ENCODE results near the gene ADGRV1. TPM values are rescaled to one million over a fixed set of nuclear protein-coding genes. Genes with fewer than 3 reads are reported as not detected.
A peak's percentile ranks its signal among the peaks of the same experiment; 100 is the strongest.

Gene ADGRV1
- polyA plus RNA-seq, 3 donors = 0.18 to 0.33 TPM; not detected in 1

DNA sequence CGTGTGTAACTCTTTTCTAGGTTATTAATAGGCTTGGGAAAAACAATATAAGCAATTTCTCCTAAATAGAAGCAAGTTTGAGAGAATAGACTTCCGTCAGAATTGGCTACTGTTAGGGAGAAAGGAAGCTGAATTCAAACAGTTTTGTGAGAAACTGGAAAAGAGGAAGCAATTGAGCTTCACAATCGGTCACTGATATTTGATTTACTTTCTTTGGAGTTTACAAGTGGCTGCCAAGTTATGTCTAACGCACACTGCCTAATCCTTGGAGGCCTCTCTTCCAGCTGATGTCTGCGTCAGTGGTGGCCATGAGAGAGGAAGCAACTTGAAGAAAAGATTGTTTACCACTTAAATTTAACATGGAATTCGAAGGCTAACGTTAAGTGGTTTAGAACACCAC lies 319.5 kb downstream of the ADGRV1 start:
- Mint-ChIP-seq H3K27me3 (ENCODE audit: low read depth in 3 of 3) (peaks cover 0 to 1% (median 0%) of the 10 kb centered on the region in 3 donors), H3K36me3 (no peaks in the 10 kb centered on the region), H3K4me1 (peaks cover 16% of the 10 kb centered on the region), H3K4me3 (peak overlapping the region; percentile 44 to 77), H3K9me3 (no peaks in the 10 kb centered on the region), H3K27ac (peak overlapping the region in 1 of 7 donors; percentile 4)
- no peaks in the 10 kb centered on the region for H4K20me1 ChIP-seq (ENCODE audit: insufficient read depth, low read length)
- no peak overlapping the region for H3K4me3 ChIP-seq (replicated peaks in 1 of 3; ENCODE audit: low read depth in 2 of 3, low read length in 3 of 3)
- H3K4me1 ChIP-seq (ENCODE audit: control insufficient read depth in 1 of 2, insufficient read depth in 2 of 2, low read length in 2 of 2) = peaks cover 0 to 8% of the 10 kb centered on the region in 2 donors
- no peak overlapping the region for H3K27ac ChIP-seq (ENCODE audit: low read depth in 1 of 2, low read length in 2 of 2)
- no peak overlapping the region for H3K9ac ChIP-seq (ENCODE audit: insufficient read depth, low read length, poor library complexity, severe bottlenecking)
- no CpG with 5 or more reads among the region's 7 CpGs for WGBS (ENCODE audit: insufficient coverage)
- H3K36me3 ChIP-seq (replicated peaks in 1 of 2; ENCODE audit: control insufficient read depth in 1 of 2, insufficient read depth in 2 of 2, low read length in 2 of 2) = no peaks in the 10 kb centered on the region
- peak in 2 of 3 donors; percentile 5 to 6 for DNase-seq
- no peaks in the 10 kb centered on the region for H3K79me2 ChIP-seq (ENCODE audit: insufficient read depth, low read length)
- no peaks in the 10 kb centered on the region for H3K9me3 ChIP-seq (replicated peaks in 1 of 2; ENCODE audit: control insufficient read depth in 1 of 2, insufficient read depth in 1 of 2, low read length in 2 of 2)
- peak overlapping the region; percentile 21 for H3K4me2 ChIP-seq (replicated peaks; ENCODE audit: extremely low read depth, low read length, poor library complexity, severe bottlenecking)
- intact Hi-C loops (cut with micrococcal nuclease) = no loop called here
- TF ChIP-seq, protein P1, sequence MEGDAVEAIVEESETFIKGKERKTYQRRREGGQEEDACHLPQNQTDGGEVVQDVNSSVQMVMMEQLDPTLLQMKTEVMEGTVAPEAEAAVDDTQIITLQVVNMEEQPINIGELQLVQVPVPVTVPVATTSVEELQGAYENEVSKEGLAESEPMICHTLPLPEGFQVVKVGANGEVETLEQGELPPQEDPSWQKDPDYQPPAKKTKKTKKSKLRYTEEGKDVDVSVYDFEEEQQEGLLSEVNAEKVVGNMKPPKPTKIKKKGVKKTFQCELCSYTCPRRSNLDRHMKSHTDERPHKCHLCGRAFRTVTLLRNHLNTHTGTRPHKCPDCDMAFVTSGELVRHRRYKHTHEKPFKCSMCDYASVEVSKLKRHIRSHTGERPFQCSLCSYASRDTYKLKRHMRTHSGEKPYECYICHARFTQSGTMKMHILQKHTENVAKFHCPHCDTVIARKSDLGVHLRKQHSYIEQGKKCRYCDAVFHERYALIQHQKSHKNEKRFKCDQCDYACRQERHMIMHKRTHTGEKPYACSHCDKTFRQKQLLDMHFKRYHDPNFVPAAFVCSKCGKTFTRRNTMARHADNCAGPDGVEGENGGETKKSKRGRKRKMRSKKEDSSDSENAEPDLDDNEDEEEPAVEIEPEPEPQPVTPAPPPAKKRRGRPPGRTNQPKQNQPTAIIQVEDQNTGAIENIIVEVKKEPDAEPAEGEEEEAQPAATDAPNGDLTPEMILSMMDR (IDR thresholded peaks at IDR 0.05) = no peak
- H3K27me3 ChIP-seq (ENCODE audit: control insufficient read depth in 2 of 2, insufficient read depth in 2 of 2, low read length in 2 of 2) = no peaks in the 10 kb centered on the region
- H2AFZ ChIP-seq (ENCODE audit: insufficient read depth, low read depth, low read length, poor library complexity, severe bottlenecking) = peak overlapping the region; percentile 54

DNA sequence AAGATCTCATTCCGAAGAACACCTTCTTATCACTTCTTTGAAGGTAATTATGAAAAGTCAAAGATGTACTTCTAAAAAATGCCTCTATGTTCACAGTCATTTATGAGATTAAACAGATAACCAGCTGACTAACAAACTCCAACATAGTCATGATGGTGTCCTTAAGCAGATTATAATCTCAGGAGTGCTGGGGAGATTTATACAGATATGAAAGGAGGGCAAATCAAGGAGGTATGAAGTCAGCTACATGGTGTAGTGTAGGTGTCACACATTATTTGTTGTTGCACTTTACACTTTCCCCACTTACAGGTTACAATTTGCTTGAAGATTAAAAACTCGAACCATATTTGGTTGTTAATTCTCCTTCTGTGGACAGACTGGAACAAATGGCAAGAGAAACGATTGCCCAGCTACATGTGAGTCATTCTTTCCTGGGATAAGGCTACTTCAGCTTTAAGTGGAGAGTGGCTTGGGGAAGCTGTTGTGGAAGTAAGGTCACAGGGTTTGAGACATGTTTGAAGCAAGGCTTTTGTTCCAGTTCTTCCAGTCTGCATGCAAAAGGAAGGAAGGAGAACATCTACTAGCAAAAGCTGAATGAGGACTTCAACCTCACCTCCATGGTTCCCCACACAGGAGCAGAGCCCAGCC lies 320.1 kb downstream of the ADGRV1 start:
- H3K27ac ChIP-seq (ENCODE audit: low read depth in 1 of 2, low read length in 2 of 2) = no peak overlapping the region
- WGBS (ENCODE audit: insufficient coverage) = 30% methylated on average over 2 of the region's 3 CpGs
- H3K36me3 ChIP-seq (replicated peaks in 1 of 2; ENCODE audit: control insufficient read depth in 1 of 2, insufficient read depth in 2 of 2, low read length in 2 of 2) = no peaks in the 10 kb centered on the region
- peak overlapping the region; percentile 54 for H2AFZ ChIP-seq (ENCODE audit: insufficient read depth, low read depth, low read length, poor library complexity, severe bottlenecking)
- H3K4me1 ChIP-seq (ENCODE audit: control insufficient read depth in 1 of 2, insufficient read depth in 2 of 2, low read length in 2 of 2) = peaks cover 0 to 8% of the 10 kb centered on the region in 2 donors
- no peaks in the 10 kb centered on the region for H3K27me3 ChIP-seq (ENCODE audit: control insufficient read depth in 2 of 2, insufficient read depth in 2 of 2, low read length in 2 of 2)
- Mint-ChIP-seq H3K36me3 (no peaks in the 10 kb centered on the region), H3K4me1 (peaks cover 14% of the 10 kb centered on the region), H3K27ac (no peak overlapping the region), H3K27me3 (ENCODE audit: low read depth in 3 of 3) (peaks cover 0 to 1% (median 0%) of the 10 kb centered on the region in 3 donors), H3K4me3 (no peak overlapping the region), H3K9me3 (no peaks in the 10 kb centered on the region)
- no peak overlapping the region for H3K9ac ChIP-seq (ENCODE audit: insufficient read depth, low read length, poor library complexity, severe bottlenecking)
- DNase-seq = peak in 1 of 3 donors; percentile 10
- H4K20me1 ChIP-seq (ENCODE audit: insufficient read depth, low read length) = no peaks in the 10 kb centered on the region
- no peaks in the 10 kb centered on the region for H3K79me2 ChIP-seq (ENCODE audit: insufficient read depth, low read length)
- H3K9me3 ChIP-seq (replicated peaks in 1 of 2; ENCODE audit: control insufficient read depth in 1 of 2, insufficient read depth in 1 of 2, low read length in 2 of 2) = no peaks in the 10 kb centered on the region
- intact Hi-C loops (cut with micrococcal nuclease) = no loop called here
- TF ChIP-seq, protein P1 (IDR thresholded peaks at IDR 0.05) = no peak
- no peak overlapping the region for H3K4me2 ChIP-seq (replicated peaks; ENCODE audit: extremely low read depth, low read length, poor library complexity, severe bottlenecking)
- no peak overlapping the region for H3K4me3 ChIP-seq (replicated peaks in 1 of 3; ENCODE audit: low read depth in 2 of 3, low read length in 3 of 3)

Data from CD14-positive monocyte (primary cell).